ENCODE measurements around the gene CTIF. TPM values are rescaled to one million over a fixed set of nuclear protein-coding genes. Genes with fewer than 3 reads are reported as not detected.

Gene CTIF
- polyA plus RNA-seq, 3 donors, result 11.7 to 74.2 (median 39.8) TPM

GRCh38 chr18:48853588-48853987 lies 314.8 kb downstream of the CTIF start:
- H3K27ac ChIP-seq (ENCODE audit: low read depth, low read length), result no peak overlapping the region
- 60 to 73% (median 67%) methylated on average over 5 of the region's 5 CpGs for WGBS, 3 donors

- no peak overlapping the region for H3K27ac ChIP-seq (ENCODE audit: low read depth, low read length)
- WGBS, 3 donors, result 76 to 89% (median 88%) methylated on average over 11 of the region's 11 CpGs
Observed at GRCh38 chr18:48854780-48855179, 315.9 kb downstream of the CTIF start.

DNA sequence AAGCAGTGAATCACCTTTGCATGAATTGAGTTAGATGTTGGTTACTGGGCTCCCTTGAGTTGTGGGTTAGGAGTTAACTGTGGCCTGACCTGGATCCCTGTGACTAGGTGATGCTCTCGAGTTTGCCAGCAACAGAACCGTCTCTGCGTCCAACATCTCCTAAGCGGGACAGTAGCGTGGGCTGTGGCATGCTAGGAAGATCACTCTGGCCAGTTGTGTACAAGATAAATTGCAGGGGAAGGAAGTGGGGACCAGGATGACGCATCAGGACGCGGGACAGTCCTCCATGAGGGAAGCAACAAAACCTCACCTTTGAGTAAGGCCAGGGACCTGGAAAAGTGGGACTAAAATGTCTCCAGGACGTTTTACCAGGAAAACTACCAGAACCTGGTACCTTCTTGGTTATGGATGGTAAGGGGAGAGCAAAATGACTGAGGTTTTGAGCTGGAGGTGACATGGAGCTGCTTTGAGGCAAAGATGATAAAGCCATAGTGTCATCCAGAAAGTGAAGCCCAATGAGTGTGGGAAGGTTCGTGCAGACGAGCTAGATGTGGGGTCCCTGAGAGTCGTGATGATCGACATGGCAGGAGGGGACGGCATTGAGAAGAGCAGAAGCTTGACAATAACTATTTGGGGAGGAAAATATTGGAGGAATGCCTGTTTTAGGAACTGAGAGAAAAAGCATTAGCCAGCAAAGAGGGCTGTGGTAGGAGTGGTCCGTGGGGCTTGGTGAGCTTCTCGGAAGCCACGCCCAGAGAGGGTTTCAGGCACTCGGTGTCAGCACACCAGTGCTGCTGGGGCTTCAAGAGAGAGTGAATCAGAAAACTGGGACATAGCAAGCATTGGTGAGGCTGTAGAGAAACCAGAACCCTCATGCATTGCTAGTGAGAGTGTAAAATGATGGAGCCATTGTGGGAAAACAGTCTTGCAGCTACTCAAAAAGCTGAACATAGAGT lies 316.9 kb downstream of the CTIF start:
- WGBS, 3 donors, result 69 to 87% (median 69%) methylated on average over 18 of the region's 18 CpGs
- no peak overlapping the region for H3K27ac ChIP-seq (ENCODE audit: low read depth, low read length)

DNA sequence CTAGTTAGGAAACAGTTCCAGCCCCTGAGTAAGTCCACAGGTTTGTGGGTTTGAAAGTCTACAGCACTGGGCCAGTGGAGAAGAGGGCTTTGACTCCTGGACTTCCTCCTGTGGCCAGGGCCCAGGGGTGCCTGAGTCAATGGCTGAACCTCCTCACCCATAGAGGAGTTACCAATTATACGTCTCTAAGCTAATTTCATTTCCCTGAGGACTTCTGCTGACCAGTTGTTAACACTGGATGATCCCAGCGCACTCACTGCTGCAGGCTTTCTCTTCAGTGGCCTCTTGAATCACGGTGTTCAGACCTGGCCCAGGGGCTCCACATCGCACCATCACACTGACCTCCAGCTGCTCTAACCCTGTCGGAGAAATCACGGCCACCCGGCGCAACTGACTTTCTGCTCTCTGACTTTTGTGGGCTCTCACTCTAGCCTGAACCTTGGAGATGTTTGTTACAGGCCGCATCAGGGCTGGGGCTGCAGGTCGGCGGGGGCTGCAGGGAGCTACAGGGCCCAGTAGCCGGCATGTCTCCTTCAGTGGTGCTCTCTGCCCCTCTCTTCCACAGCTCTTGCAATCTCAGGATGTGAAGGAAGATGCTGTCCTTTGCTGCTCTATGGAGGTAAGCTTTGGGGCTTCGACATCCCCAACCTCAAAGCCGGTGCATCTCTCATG lies 318.3 kb downstream of the CTIF start:
- WGBS, 3 donors, result 92 to 97% (median 96%) methylated on average over 14 of the region's 14 CpGs
- no peak overlapping the region for H3K27ac ChIP-seq (ENCODE audit: low read depth, low read length)

DNA sequence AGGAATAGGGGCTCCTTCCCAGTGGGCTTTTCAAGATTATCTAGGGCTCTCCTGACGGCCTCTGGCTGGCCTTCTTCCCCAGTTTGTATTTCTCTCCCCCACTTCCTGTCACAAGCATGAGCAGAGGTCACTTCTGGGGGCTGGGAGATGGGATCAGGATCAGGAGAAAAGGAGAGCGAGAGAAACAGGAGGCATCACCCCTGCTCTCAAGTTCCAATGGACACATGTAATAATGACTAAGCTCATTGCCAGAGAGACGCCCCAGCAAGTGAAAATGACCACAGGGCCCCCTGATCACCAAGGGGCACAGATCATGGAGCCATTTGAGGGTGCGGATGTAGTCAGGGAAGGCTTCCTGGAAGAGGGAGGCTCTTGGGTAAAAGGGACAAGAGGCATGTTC lies 319.8 kb downstream of the CTIF start:
- WGBS, 3 donors, result 79 to 95% (median 90%) methylated on average over 4 of the region's 4 CpGs
- no peak overlapping the region for H3K27ac ChIP-seq (ENCODE audit: low read depth, low read length)

- H3K27ac ChIP-seq (ENCODE audit: low read depth, low read length), result no peak overlapping the region
- 79 to 92% (median 84%) methylated on average over 42 to 43 of the region's 43 CpGs for WGBS, 3 donors
Observed at GRCh38 chr18:48859311-48860268, 320.8 kb downstream of the CTIF start.

- WGBS, 3 donors, result 87 to 92% (median 91%) methylated on average over 28 of the region's 28 CpGs
- H3K27ac ChIP-seq (ENCODE audit: low read depth, low read length), result no peak overlapping the region
Observed at GRCh38 chr18:48860269-48861180, 321.7 kb downstream of the CTIF start.

DNA sequence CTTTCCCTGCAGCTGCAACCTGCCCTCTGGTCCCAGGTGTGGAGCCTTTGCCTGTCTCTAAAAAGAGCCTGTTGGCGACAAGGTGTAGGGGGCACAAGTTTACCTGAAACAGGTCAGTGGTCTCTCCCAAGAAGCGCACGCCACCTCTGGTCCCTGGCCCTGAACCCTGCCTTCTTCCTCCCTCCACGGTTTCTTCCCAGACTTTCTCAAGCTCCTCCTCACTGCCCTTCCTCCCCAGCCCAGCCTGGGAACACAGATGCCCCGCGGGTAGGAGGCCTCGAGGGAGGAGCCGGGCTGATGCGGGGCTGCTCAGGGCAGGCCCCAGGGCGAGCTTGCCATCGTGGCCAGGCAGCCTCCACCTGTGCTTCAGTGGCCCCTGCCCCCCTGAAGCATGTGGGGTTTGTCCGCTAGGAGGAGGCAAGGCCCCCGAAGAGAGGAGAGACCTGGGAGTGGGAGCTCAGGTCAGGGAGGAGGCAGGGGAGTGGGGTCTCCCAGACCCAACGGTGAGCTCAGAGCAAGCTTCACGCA lies 322.4 kb downstream of the CTIF start:
- WGBS, 3 donors, result 78 to 88% (median 86%) methylated on average over 15 of the region's 15 CpGs
- no peak overlapping the region for H3K27ac ChIP-seq (ENCODE audit: low read depth, low read length)

DNA sequence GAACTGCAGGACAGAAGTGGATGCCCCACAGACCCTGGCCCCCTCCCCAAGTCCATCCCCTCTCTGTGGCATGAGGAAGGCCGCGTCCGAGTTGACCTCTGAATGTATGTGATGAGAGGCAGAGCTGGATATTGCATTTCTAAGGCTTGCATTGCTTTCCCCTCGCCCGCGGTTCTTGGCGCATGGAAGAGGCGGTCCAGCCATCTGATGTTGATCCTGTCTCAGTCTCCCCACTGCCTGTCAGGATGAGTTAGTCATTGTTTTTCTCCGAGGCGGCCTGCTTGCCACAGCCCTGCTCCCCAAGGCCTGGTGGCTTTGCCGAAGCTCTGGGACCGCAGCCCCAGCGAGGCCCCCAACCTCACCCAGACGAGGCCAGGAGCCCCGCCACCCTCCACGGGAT lies 323.3 kb downstream of the CTIF start:
- WGBS, 3 donors, result 90 to 93% (median 93%) methylated on average over 16 of the region's 16 CpGs
- no peak overlapping the region for H3K27ac ChIP-seq (ENCODE audit: low read depth, low read length)

GRCh38 chr18:48862678-48863270 lies 323.9 kb downstream of the CTIF start:
- H3K27ac ChIP-seq (ENCODE audit: low read depth, low read length), result no peak overlapping the region
- 81 to 90% (median 83%) methylated on average over 22 of the region's 22 CpGs for WGBS, 3 donors

GRCh38 chr18:48863432-48864065 lies 324.7 kb downstream of the CTIF start:
- no peak overlapping the region for H3K27ac ChIP-seq (ENCODE audit: low read depth, low read length)
- 68 to 93% (median 75%) methylated on average over 8 of the region's 8 CpGs for WGBS, 3 donors

DNA sequence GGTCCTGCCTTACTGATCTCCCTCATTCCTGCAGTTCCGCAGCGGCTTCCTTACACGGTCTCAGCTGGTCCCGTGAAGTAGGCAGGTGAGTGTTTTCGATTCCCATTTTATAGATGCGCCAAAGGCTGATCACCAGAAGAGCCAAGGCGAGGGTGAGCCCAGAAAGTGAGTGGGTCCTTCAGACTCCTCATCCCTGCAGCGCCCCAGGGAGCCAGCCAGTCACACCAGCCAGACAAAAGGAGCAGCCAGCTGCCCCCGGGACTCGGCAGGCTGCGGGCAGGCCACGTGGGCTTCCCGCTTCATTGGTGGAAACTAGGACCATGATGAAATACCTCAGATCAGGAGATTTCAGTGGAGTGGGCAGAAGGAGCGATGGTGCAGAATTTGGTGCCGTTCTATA lies 326.0 kb downstream of the CTIF start:
- no peak overlapping the region for H3K27ac ChIP-seq (ENCODE audit: low read depth, low read length)
- 92 to 97% (median 96%) methylated on average over 15 of the region's 15 CpGs for WGBS, 3 donors

- WGBS, 3 donors, result 27 to 33% (median 30%) methylated on average over 7 of the region's 7 CpGs
- no peak overlapping the region for H3K27ac ChIP-seq (ENCODE audit: low read depth, low read length)
Observed at GRCh38 chr18:48866028-48866733, 327.4 kb downstream of the CTIF start.

DNA sequence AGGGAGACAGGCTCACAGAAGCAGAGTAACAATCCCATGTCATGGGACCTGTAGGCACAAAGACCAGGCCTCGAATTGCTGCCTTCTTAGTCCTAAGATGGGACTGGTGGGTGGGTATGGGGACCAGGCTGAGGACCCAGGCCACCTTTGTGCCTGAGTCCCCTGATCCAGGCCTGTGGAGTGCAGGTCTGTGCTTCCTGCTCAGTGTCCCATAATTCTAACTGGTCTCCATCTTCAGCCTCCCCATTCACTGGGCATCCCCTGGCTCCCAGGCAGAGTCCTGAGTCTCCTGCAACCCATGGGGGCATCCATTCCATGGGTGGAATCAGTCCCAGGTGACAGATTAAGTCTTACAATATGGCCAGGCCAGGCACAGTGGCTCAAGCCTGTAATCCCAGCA lies 328.0 kb downstream of the CTIF start:
- whole genome bisulfite sequencing, 3 donors, result 83 to 95% (median 84%) methylated on average over 1 of the region's 1 CpG
- H3K27ac ChIP-seq (ENCODE audit: low read depth, low read length), result no peak overlapping the region

GRCh38 chr18:48867978-48868377 lies 329.1 kb downstream of the CTIF start:
- 40 to 92% (median 88%) methylated on average over 1 of the region's 1 CpG for WGBS, 3 donors
- H3K27ac ChIP-seq (ENCODE audit: low read depth, low read length), result no peak overlapping the region

Data from adipose tissue (tissue), 3 donors.